Natural killer cell (primary cell): ENCODE results near the gene PTPRM. TPM values are rescaled to one million over a fixed set of nuclear protein-coding genes. Genes with fewer than 3 reads are reported as not detected.

ENCODE experiments used
- ATAC-seq, 3 donors: fragments of 150-1000 bp in 2 of 3; fragments of 200-7000 bp in 1 of 3; cut with Tn5 transposase; 1 replicate in 1 of 3; 2 replicates in 2 of 3; pipeline ENCODE4 v1.10.0; 2021; ENCODE audit warnings: mild to moderate bottlenecking in 2 of 3, moderate library complexity in 2 of 3
- DNase-seq, 2 donors: peaks; one replicate each; pipeline versions ENCODE4 v3.0.0 to v3.0.0-alpha.2; 2013 to 2021; ENCODE audit warnings: mixed read lengths in 1 of 2
- H3K27ac ChIP-seq: one replicate; pipeline ENCODE4 v1.5.1; 2013; ENCODE audit warnings: mild to moderate bottlenecking, low read length
- H3K27me3 ChIP-seq: one replicate; pipeline ENCODE4 v1.6.1; 2013; ENCODE audit warnings: low read length; ENCODE audit not compliant: control insufficient read depth, insufficient read depth
- H3K36me3 ChIP-seq: one replicate; pipeline ENCODE4 v1.6.1; 2013; ENCODE audit warnings: low read length; ENCODE audit not compliant: control insufficient read depth, insufficient read depth
- H3K4me1 ChIP-seq: one replicate; pipeline ENCODE4 v1.6.1; 2013; ENCODE audit warnings: low read length; ENCODE audit not compliant: control insufficient read depth, insufficient read depth
- H3K4me3 ChIP-seq: one replicate; pipeline ENCODE4 v1.5.1; 2013; ENCODE audit warnings: low read length
- H3K9me3 ChIP-seq: one replicate; pipeline ENCODE4 v1.6.1; 2013; ENCODE audit warnings: low read length; ENCODE audit not compliant: control insufficient read depth, insufficient read depth
- H3K27ac Mint-ChIP-seq, 2 donors: one replicate each; pipeline ENCODE4 v1.8.0; 2022; ENCODE audit warnings: mild to moderate bottlenecking in 2 of 2, mixed read lengths in 2 of 2, moderate library complexity in 1 of 2
- H3K27me3 Mint-ChIP-seq, 2 donors: one replicate each; pipeline ENCODE4 v1.8.0; 2022; ENCODE audit warnings: low read depth in 2 of 2, mixed read lengths in 2 of 2
- H3K36me3 Mint-ChIP-seq: one replicate; pipeline ENCODE4 v1.8.0; 2022; ENCODE audit warnings: mixed read lengths
- H3K4me1 Mint-ChIP-seq, 2 donors: one replicate each; pipeline ENCODE4 v1.8.0; 2022; ENCODE audit warnings: mixed read lengths in 2 of 2
- H3K4me3 Mint-ChIP-seq: one replicate; pipeline ENCODE4 v1.8.0; 2022; ENCODE audit warnings: mild to moderate bottlenecking, moderate library complexity, mixed read lengths
- H3K9me3 Mint-ChIP-seq, 2 donors: one replicate each; pipeline ENCODE4 v1.8.0; 2022; ENCODE audit warnings: mixed read lengths in 2 of 2
- CTCF ChIP-seq: fragments of 200-600 bp; IDR thresholded peaks from one replicate; pipeline ENCODE4 v1.8.0; 2022; ENCODE audit warnings: antibody characterized with exemption
- WGBS: methylation state at CpG from one replicate; pipeline ENCODE4 v1.1.7; 2013; ENCODE audit warnings: missing lambda C conversion rate; ENCODE audit not compliant: insufficient coverage; 5-methylcytosine and 5-hydroxymethylcytosine counted together
- intact Hi-C: fragments of 100-400 bp; cut with micrococcal nuclease; formaldehyde crosslinking; loops from one replicate; pipeline ENCODE4 v1.14.2; 2022
- total RNA-seq, 4 donors: library from RNA; stranded (reverse); fragments of 120-200 nt in 1 of 4; gene quantifications; one replicate each; pipeline versions ENCODE4 v1.2.3 to v1.2.4, GENCODE V29; 2013 to 2022

Gene PTPRM
- total RNA-seq, 3 donors from 2014 or later (not counting 1 experiment from before 2014, with no cell fraction given): 5.0 to 13.2 (median 12.1) TPM

GRCh38 chr18:8359481-8359880 is 792.4 kb downstream of the PTPRM start:
- Mint-ChIP-seq H3K27me3 (peaks cover 0 to 3% of the 10 kb centered on the region in 2 donors), H3K36me3 (no peaks in the 10 kb centered on the region), H3K4me3 (no peak overlapping the region), H3K27ac (no peak overlapping the region), H3K9me3 (no peaks in the 10 kb centered on the region), H3K4me1 (no peaks in the 10 kb centered on the region)
- Histone ChIP-seq H3K4me1 (no peaks in the 10 kb centered on the region), H3K27ac (no peak overlapping the region), H3K36me3 (no peaks in the 10 kb centered on the region), H3K27me3 (no peaks in the 10 kb centered on the region), H3K9me3 (no peaks in the 10 kb centered on the region), H3K4me3 (no peak overlapping the region)
- ATAC-seq: no peak
- intact Hi-C loops: no loop called here
- 91% methylated on average over 8 of the region's 8 CpGs for WGBS
- no peak for TF ChIP-seq CTCF
- DNase-seq: no peak

GRCh38 chr18:8361941-8362471 is 794.9 kb downstream of the PTPRM start:
- Histone ChIP-seq H3K27me3 (no peaks in the 10 kb centered on the region), H3K4me3 (no peak overlapping the region), H3K36me3 (no peaks in the 10 kb centered on the region), H3K9me3 (no peaks in the 10 kb centered on the region), H3K27ac (no peak overlapping the region), H3K4me1 (peaks cover under 1% of the 10 kb centered on the region)
- Mint-ChIP-seq H3K9me3 (no peaks in the 10 kb centered on the region), H3K27me3 (peaks cover 9% of the 10 kb centered on the region in 2 donors), H3K27ac (no peak overlapping the region), H3K4me1 (peaks cover 2 to 3% of the 10 kb centered on the region in 2 donors), H3K36me3 (no peaks in the 10 kb centered on the region), H3K4me3 (no peak overlapping the region)
- no peak for TF ChIP-seq CTCF
- WGBS: 92% methylated on average over 5 of the region's 5 CpGs
- intact Hi-C loops: no loop called here
- DNase-seq (no peak), ATAC-seq (no peak)

GRCh38 chr18:8362863-8363262 is 795.7 kb downstream of the PTPRM start:
- Histone ChIP-seq H3K36me3 (no peaks in the 10 kb centered on the region), H3K4me3 (no peak overlapping the region), H3K27ac (no peak overlapping the region), H3K27me3 (no peaks in the 10 kb centered on the region), H3K9me3 (no peaks in the 10 kb centered on the region), H3K4me1 (peaks cover 4% of the 10 kb centered on the region)
- Mint-ChIP-seq H3K36me3 (no peaks in the 10 kb centered on the region), H3K4me1 (peaks cover 7% of the 10 kb centered on the region in 2 donors), H3K27ac (no peak overlapping the region), H3K27me3 (peaks cover 12 to 14% of the 10 kb centered on the region in 2 donors), H3K4me3 (no peak overlapping the region), H3K9me3 (no peaks in the 10 kb centered on the region)
- DNase-seq (no peak), ATAC-seq (no peak)
- intact Hi-C loops: no loop called here
- 95% methylated on average over 4 of the region's 5 CpGs for WGBS
- no peak for TF ChIP-seq CTCF

GRCh38 chr18:8364385-8364784 is 797.3 kb downstream of the PTPRM start:
- Mint-ChIP-seq H3K4me3 (no peak overlapping the region), H3K36me3 (no peaks in the 10 kb centered on the region), H3K9me3 (no peaks in the 10 kb centered on the region), H3K4me1 (peaks cover 7% of the 10 kb centered on the region in 2 donors), H3K27ac (no peak overlapping the region), H3K27me3 (peaks cover 18 to 23% of the 10 kb centered on the region in 2 donors)
- DNase-seq (no peak), ATAC-seq (no peak)
- Histone ChIP-seq H3K4me1 (peaks cover 4% of the 10 kb centered on the region), H3K9me3 (no peaks in the 10 kb centered on the region), H3K4me3 (no peak overlapping the region), H3K27me3 (no peaks in the 10 kb centered on the region), H3K36me3 (no peaks in the 10 kb centered on the region), H3K27ac (no peak overlapping the region)
- intact Hi-C loops: no loop called here
- WGBS: 67% methylated on average over 1 of the region's 2 CpGs
- no peak for TF ChIP-seq CTCF
